Measurements from ENCODE around the gene PHLDA1.

- TF ChIP-seq USF1 (IDR thresholded peaks at IDR 0.05; ENCODE audit: borderline replicate concordance, extremely low read length, insufficient read depth, low read depth, low read length) (no peak), ZNF592 (IDR thresholded peaks at IDR 0.05) (no peak), POLR2A (IDR thresholded peaks at IDR 0.05; ENCODE audit: low read depth, low read length) (no peak), CEBPB (IDR thresholded peaks at IDR 0.05; ENCODE audit: borderline replicate concordance in 1 of 2, low read depth in 2 of 2, low read length in 2 of 2) (no peak), NFYB (IDR thresholded peaks at IDR 0.05; ENCODE audit: insufficient read depth, low read depth, low read length) (no peak), LARP7 (IDR thresholded peaks at IDR 0.05) (no peak), REST (IDR thresholded peaks at IDR 0.05; ENCODE audit: low read depth, low read length) (no peak), POLR2AphosphoS5 (IDR thresholded peaks at IDR 0.05; ENCODE audit: low read length) (no peak), HDAC2 (IDR thresholded peaks at IDR 0.05) (no peak), CTCF (IDR thresholded peaks at IDR 0.05 in 2 of 3, conservative IDR thresholded peaks at IDR 0.05 in 1 of 3; ENCODE audit: control insufficient read depth in 2 of 3, extremely low read depth in 1 of 3, insufficient read depth in 1 of 3, low read depth in 3 of 3, low read length in 3 of 3) (no peak), HDGF (IDR thresholded peaks at IDR 0.05) (no peak)
Measured at GRCh38 chr12:75991753-75992152, 39.8 kb downstream of the PHLDA1 start.
